ENCODE measurements around the gene ADSL. TPM values are rescaled to one million over a fixed set of nuclear protein-coding genes. Genes with fewer than 3 reads are reported as not detected.

ADSL gene
- total and polyA plus RNA-seq, 12 donors: 29.3 to 101 (median 53.9) TPM

GRCh38 chr22:40421082-40421350, 74.7 kb downstream of the ADSL start:
- no peak overlapping the region for H3K4me3 ChIP-seq
- H3K36me3 ChIP-seq: peaks cover 2 to 100% (median 53%) of the 10 kb centered on the region in 9 donors
- H3K27ac ChIP-seq: no peak overlapping the region
- no peak for TF ChIP-seq CTCF (IDR thresholded peaks at IDR 0.05)
- no peaks in the 10 kb centered on the region for H3K9me3 ChIP-seq
- intact Hi-C loops (cut with DNase I): no loop called here
- H3K4me1 ChIP-seq: peaks cover 0 to 33% (median 11%) of the 10 kb centered on the region in 9 donors
- WGBS, 2 donors: 92 to 99% methylated on average over 4 of the region's 4 CpGs
- no peaks in the 10 kb centered on the region for H3K27me3 ChIP-seq
- ATAC-seq: no peak
- no peak for DNase-seq

- intact Hi-C loops (cut with DNase I): no loop called here
Measured at GRCh38 chr22:40421941-40422340, 75.6 kb downstream of the ADSL start.

GRCh38 chr22:40422558-40423309, 76.4 kb downstream of the ADSL start:
- Histone ChIP-seq H3K27ac (no peak overlapping the region), H3K27me3 (no peaks in the 10 kb centered on the region), H3K9me3 (no peaks in the 10 kb centered on the region), H3K4me1 (peaks cover 0 to 38% (median 16%) of the 10 kb centered on the region in 9 donors), H3K4me3 (no peak overlapping the region), H3K36me3 (peaks cover 2 to 100% (median 49%) of the 10 kb centered on the region in 9 donors)
- TF ChIP-seq CTCF (IDR thresholded peaks at IDR 0.05): no peak
- 95 to 97% methylated on average over 9 of the region's 9 CpGs for WGBS, 2 donors
- DNase-seq (no peak), ATAC-seq (peak in 1 of 8 donors; percentile 19)
- intact Hi-C loops (cut with DNase I): no loop called here

More at GRCh38 chr22:40421941-40422340, 75.6 kb downstream of the ADSL start:
- no peak overlapping the region for H3K27ac ChIP-seq
- no peak for TF ChIP-seq CTCF (IDR thresholded peaks at IDR 0.05)
- peaks cover 2 to 100% (median 52%) of the 10 kb centered on the region in 9 donors for H3K36me3 ChIP-seq
- no peaks in the 10 kb centered on the region for H3K9me3 ChIP-seq
- WGBS, 2 donors: 97 to 100% methylated on average over 1 of the region's 1 CpG
- peaks cover 0 to 38% (median 16%) of the 10 kb centered on the region in 9 donors for H3K4me1 ChIP-seq
- no peak for DNase-seq
- no peaks in the 10 kb centered on the region for H3K27me3 ChIP-seq
- ATAC-seq: no peak
- no peak overlapping the region for H3K4me3 ChIP-seq

GRCh38 chr22:40423310-40423688, 77.0 kb downstream of the ADSL start:
- ATAC-seq (peak in 1 of 8 donors; percentile 12), DNase-seq (no peak)
- Histone ChIP-seq H3K27ac (no peak overlapping the region), H3K36me3 (peaks cover 2 to 100% (median 46%) of the 10 kb centered on the region in 9 donors), H3K27me3 (no peaks in the 10 kb centered on the region), H3K9me3 (no peaks in the 10 kb centered on the region), H3K4me1 (peaks cover 0 to 38% (median 16%) of the 10 kb centered on the region in 9 donors), H3K4me3 (no peak overlapping the region)
- no peak for TF ChIP-seq CTCF (IDR thresholded peaks at IDR 0.05)
- intact Hi-C loops (cut with DNase I): no loop called here
- WGBS, 2 donors: 78 to 81% methylated on average over 5 of the region's 5 CpGs

Measured in heart right ventricle (tissue), 16 donors.